ENCODE results near the gene NRTN.

Gene NRTN

GRCh38 chr19:5873617-5874199, 68.8 kb downstream of the NRTN start:
- DNase-seq: no peak

- peak; percentile 42 to 49 for DNase-seq
Observed at GRCh38 chr19:5874496-5874895, 69.6 kb downstream of the NRTN start.

- no peak for DNase-seq
Observed at GRCh38 chr19:5877427-5877826, 72.6 kb downstream of the NRTN start.

- no peak for DNase-seq
Observed at GRCh38 chr19:5877882-5878281, 73.0 kb downstream of the NRTN start.
